Measurements from ENCODE around the gene SIRT3.
"Not testable (repeated sequence)": the region's sequence is repeated elsewhere in the genome, so short reads cannot be mapped to it uniquely, and the experiment has no call there.

The SIRT3 gene

DNA sequence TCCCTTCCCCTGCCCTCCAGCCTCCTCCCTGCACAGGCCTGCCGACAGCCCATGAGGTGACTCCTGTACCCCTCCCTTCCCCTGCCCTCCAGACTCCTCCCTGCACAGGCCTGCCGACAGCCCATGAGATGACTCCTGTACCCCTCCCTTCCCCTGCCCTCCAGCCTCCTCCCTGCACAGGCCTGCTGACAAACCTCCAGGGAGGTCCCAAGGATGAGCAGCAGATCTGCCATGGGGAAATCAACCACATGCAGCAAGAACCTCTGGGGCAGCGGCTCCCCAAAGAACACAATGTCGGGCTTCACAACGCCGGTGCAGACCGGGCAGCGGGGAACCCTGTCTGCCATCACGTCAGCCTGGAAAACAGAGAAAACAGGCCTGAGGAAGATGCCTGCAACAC lies 12.3 kb downstream of the SIRT3 start:
- H3K4me3 ChIP-seq (ENCODE audit: low read depth, low read length) = no peak overlapping the region
- no peak for TF ChIP-seq CTCF (IDR thresholded peaks at IDR 0.05; ENCODE audit: low read depth, low read length)

DNA sequence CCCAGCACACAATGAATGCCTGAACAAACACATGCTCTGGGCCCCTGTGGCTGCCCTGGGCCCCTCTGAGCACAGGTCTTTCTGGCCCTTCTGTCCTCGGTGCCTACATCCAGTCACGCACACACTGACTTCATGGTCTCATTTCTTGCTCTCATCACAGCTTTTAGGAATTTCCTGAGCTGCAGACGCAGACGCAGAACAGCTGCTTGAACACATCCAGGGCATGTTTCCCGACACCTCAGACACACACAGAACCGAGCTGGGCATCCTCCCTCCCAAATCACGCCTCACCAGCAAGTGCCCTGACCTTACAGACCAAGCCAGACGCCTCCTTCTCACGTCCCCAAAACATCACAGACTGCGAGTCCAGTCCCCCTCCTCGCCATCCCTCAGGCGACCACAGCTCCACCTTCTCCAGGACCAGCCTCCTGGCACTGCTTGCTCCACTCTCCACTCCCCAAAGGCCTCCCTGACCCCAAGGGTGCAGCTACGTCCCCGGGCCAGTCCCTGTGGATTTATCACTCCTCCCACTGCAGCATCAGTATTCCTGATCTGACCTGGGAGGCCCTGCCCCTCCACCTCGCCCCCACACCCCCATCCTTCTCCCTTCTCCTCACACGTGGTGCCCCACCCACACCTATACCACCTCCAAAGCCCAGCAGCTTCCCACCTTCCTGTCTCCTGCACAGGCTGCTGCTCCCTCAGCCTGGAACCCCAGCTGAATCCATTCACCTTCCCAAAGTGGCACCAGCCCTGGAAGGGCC lies 12.9 kb downstream of the SIRT3 start:
- no peak for TF ChIP-seq CTCF (IDR thresholded peaks at IDR 0.05; ENCODE audit: low read depth, low read length)

GRCh38 chr11:221998-222789 lies 13.9 kb downstream of the SIRT3 start:
- no peak for TF ChIP-seq CTCF (IDR thresholded peaks at IDR 0.05; ENCODE audit: low read depth, low read length)
- no peak overlapping the region for H3K4me3 ChIP-seq (ENCODE audit: low read depth, low read length)

More for the DNA sequence above, 12.9 kb downstream of the SIRT3 start:
- H3K4me3 ChIP-seq (ENCODE audit: low read depth, low read length) = no peak overlapping the region

DNA sequence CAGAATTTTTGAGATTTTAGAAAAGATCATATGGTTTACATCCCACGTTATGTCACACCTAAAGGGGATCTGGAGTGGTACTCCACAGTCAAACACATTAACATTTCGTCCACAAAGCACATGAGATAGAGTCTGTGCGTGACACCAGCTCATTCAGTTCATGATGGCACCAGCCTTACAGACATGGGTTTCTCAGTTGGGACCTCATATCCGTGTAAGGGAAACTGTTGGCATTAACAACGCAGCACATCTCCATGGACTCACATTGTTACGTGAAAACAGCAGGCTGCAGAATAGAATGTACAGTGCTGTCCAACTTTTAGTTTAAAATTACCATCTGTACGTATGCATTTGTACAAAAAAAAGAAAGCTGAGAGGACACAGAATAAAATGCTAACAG lies 14.6 kb downstream of the SIRT3 start:
- TF ChIP-seq CTCF (IDR thresholded peaks at IDR 0.05; ENCODE audit: low read depth, low read length) = no peak
- H3K4me3 ChIP-seq (ENCODE audit: low read depth, low read length) = no peak overlapping the region

GRCh38 chr11:220641-221215 lies 15.4 kb downstream of the SIRT3 start:
- H3K4me3 ChIP-seq (ENCODE audit: low read depth, low read length) = not testable (repeated sequence)

- no peak for TF ChIP-seq CTCF (IDR thresholded peaks at IDR 0.05; ENCODE audit: low read depth, low read length)
- no peak overlapping the region for H3K4me3 ChIP-seq (ENCODE audit: low read depth, low read length)
These were observed 17.1 kb downstream of the SIRT3 start for GRCh38 chr11:218815-219593.

GRCh38 chr11:217704-218103 lies 18.4 kb downstream of the SIRT3 start:
- no peak for TF ChIP-seq CTCF (IDR thresholded peaks at IDR 0.05; ENCODE audit: low read depth, low read length)

More at GRCh38 chr11:217704-218103, 18.4 kb downstream of the SIRT3 start:
- H3K4me3 ChIP-seq (ENCODE audit: low read depth, low read length) = no peak overlapping the region
